Mammary epithelial cell (primary cell): ENCODE data around the gene ADGRL3.

ENCODE experiments used
- CTCF ChIP-seq, 2 donors: IDR thresholded peaks in 1 of 2; conservative IDR thresholded peaks in 1 of 2; 2 replicates each; pipeline ENCODE4 v1.5.1; 2011 to 2012; ENCODE audit warnings: inconsistent platforms in 2 of 2, low read length in 2 of 2, mild to moderate bottlenecking in 2 of 2, control low read depth in 1 of 2, low read depth in 1 of 2; ENCODE audit not compliant: insufficient read depth in 1 of 2; ENCODE audit errors: extremely low read depth in 1 of 2
- EZH2 ChIP-seq: IDR thresholded peaks from 2 replicates; pipeline ENCODE4 v1.6.1; 2012; ENCODE audit warnings: low read length, inconsistent platforms, borderline replicate concordance

DNA sequence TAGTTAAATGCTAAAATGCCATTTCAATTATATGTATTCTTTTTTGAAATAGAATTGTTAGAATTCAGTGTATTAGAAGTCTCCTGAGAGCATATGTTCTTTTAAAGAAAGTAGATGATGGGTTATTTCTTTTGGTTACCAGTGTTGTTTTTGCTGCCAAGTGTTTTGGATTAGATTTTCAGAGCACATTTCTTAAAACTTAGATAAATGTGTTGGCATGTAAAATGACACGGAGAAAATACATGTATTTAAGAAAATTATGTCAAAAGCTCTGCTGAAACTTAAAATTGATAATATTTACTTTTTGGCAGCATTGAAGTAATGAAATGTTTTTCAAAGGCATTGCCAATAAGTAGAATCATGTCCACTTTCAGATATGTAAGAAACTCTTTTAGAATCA, 379.7 kb downstream of the ADGRL3 start:
- no peak for TF ChIP-seq CTCF (conservative IDR thresholded peaks at IDR 0.05 in 1 of 2, IDR thresholded peaks at IDR 0.05 in 1 of 2; ENCODE audit: extremely low read depth in 1 of 2, insufficient read depth in 1 of 2, low read depth in 1 of 2, low read length in 2 of 2)
- no peak for TF ChIP-seq EZH2
